WTC11 (cell line): ENCODE measurements around the gene FKBP5.

Experiments used
- ELF4 ChIP-seq: sonication (generic); formaldehyde crosslinking; IDR thresholded peaks from 2 replicates; pipeline ENCODE4 v1.8.1; 2022; ENCODE audit warnings: low read depth, mild to moderate bottlenecking, moderate library complexity, missing genetic modification reagents
- PRRX2 ChIP-seq: fragments of 250-450 bp; sonication (Bioruptor Pico); IDR thresholded peaks from 2 replicates; pipeline ENCODE4 v1.8.0; 2021; ENCODE audit warnings: mild to moderate bottlenecking
- ZNF138 ChIP-seq: sonication (generic); formaldehyde crosslinking; conservative IDR thresholded peaks from 2 replicates; pipeline ENCODE4 v1.8.1; 2022; ENCODE audit warnings: mild to moderate bottlenecking, moderate library complexity, missing genetic modification reagents
- TF ChIP-seq, protein P1 (sequence below): fragments of 200-600 bp; IDR thresholded peaks from 2 replicates; pipeline ENCODE4 v1.8.0; 2022; ENCODE audit warnings: antibody characterized with exemption

GRCh38 chr6:35662999-35663398, 25.7 kb downstream of the FKBP5 start:
- TF ChIP-seq PRRX2 (no peak), ZNF138 (CRISPR knock-in tag) (no peak), ELF4 (CRISPR knock-in tag) (no peak)
- TF ChIP-seq, protein P1, sequence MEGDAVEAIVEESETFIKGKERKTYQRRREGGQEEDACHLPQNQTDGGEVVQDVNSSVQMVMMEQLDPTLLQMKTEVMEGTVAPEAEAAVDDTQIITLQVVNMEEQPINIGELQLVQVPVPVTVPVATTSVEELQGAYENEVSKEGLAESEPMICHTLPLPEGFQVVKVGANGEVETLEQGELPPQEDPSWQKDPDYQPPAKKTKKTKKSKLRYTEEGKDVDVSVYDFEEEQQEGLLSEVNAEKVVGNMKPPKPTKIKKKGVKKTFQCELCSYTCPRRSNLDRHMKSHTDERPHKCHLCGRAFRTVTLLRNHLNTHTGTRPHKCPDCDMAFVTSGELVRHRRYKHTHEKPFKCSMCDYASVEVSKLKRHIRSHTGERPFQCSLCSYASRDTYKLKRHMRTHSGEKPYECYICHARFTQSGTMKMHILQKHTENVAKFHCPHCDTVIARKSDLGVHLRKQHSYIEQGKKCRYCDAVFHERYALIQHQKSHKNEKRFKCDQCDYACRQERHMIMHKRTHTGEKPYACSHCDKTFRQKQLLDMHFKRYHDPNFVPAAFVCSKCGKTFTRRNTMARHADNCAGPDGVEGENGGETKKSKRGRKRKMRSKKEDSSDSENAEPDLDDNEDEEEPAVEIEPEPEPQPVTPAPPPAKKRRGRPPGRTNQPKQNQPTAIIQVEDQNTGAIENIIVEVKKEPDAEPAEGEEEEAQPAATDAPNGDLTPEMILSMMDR, result no peak
